ENCODE measurements around the gene SNX25. TPM values are rescaled to one million over a fixed set of nuclear protein-coding genes. Genes with fewer than 3 reads are reported as not detected.
"Not testable (repeated sequence)": the region's sequence is repeated elsewhere in the genome, so short reads cannot be mapped to it uniquely, and the experiment has no call there.

SNX25 gene
- total RNA-seq, 1 donor from 2014 or later, result 13.9 TPM

DNA sequence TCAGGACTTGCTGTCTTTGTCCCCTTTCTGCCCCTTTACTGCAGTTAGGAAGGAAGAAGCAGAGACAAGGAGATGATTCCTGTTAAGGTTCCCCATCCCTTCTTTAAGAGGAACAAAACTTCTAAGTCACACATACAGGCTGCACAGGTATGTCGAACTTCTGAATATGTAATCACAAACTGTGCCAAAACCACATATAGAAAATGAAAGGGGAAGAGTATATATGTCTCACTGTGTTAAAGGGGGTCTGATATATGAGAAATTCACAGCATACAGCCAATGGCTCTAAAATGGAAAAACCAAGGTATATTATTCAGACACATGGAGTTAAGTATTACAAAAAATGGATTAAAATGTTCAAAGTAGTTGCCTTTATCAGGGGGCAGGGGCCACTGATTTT lies 17.3 kb upstream of the SNX25 start:
- peaks cover 5% of the 10 kb centered on the region for H3K4me1 Mint-ChIP-seq (ENCODE audit: low read depth)
- TF ChIP-seq, protein P1, sequence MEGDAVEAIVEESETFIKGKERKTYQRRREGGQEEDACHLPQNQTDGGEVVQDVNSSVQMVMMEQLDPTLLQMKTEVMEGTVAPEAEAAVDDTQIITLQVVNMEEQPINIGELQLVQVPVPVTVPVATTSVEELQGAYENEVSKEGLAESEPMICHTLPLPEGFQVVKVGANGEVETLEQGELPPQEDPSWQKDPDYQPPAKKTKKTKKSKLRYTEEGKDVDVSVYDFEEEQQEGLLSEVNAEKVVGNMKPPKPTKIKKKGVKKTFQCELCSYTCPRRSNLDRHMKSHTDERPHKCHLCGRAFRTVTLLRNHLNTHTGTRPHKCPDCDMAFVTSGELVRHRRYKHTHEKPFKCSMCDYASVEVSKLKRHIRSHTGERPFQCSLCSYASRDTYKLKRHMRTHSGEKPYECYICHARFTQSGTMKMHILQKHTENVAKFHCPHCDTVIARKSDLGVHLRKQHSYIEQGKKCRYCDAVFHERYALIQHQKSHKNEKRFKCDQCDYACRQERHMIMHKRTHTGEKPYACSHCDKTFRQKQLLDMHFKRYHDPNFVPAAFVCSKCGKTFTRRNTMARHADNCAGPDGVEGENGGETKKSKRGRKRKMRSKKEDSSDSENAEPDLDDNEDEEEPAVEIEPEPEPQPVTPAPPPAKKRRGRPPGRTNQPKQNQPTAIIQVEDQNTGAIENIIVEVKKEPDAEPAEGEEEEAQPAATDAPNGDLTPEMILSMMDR (IDR thresholded peaks at IDR 0.05; ENCODE audit: unreplicated experiment), result no peak
- no peaks in the 10 kb centered on the region for H3K27me3 Mint-ChIP-seq
- peaks cover 15% of the 10 kb centered on the region for H3K36me3 Mint-ChIP-seq (ENCODE audit: insufficient read depth)
- H3K9me3 Mint-ChIP-seq (ENCODE audit: low read depth), result no peaks in the 10 kb centered on the region
- no peak overlapping the region for H3K4me3 Mint-ChIP-seq (ENCODE audit: low read depth)
- no peak for DNase-seq (ENCODE audit: low spot score, unreplicated experiment)
- peak overlapping the region; percentile 47 for H3K27ac Mint-ChIP-seq

DNA sequence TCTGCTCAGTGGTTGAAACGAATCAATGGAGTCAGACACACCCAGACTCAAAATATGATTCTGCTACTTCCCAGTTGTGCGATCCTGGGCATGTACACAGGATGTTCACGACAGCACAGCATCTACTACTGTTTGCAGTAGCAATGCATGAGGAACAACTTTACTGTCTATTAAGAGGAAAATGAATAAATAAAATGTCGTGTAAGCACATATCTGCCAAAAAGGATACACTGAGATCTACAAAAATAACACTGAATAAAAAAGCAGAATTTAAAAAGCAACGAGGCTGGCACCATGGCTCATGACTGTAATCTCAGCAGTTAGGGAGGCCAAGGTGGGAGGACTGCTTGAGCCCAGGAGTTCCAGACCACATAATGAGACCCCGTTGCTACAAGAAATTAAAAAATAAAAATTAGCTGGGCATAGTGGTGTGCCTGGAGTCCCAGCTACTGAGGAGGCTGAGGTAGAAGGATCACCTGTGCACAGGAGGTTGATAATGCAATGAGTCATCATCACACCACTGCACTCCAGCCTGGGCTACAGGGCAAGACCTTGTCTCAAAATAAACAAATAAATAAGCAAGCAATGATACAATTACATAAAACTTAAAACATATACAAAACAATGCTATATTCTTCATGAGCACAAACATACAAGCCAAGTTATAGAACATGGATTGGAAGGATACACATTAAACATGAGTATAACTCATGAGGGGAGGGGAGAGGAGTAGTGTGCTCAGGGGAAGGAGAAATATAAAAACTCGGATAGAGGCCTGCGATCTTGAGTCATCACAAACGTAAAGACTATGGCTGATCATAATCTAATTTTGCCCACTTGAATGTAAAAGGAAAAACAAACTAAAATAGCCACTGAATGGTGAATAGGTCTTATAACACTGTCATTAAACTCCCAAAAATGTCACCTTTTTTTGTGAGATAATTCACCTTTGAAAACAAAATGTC lies 14.2 kb upstream of the SNX25 start:
- no peak overlapping the region for H3K27ac Mint-ChIP-seq
- no peaks in the 10 kb centered on the region for H3K9me3 Mint-ChIP-seq (ENCODE audit: low read depth)
- TF ChIP-seq, protein P1 (IDR thresholded peaks at IDR 0.05; ENCODE audit: unreplicated experiment), result no peak
- H3K4me3 Mint-ChIP-seq (ENCODE audit: low read depth), result no peak overlapping the region
- no peaks in the 10 kb centered on the region for H3K27me3 Mint-ChIP-seq
- no peak for DNase-seq (ENCODE audit: low spot score, unreplicated experiment)
- peaks cover 3% of the 10 kb centered on the region for H3K4me1 Mint-ChIP-seq (ENCODE audit: low read depth)
- peaks cover 12% of the 10 kb centered on the region for H3K36me3 Mint-ChIP-seq (ENCODE audit: insufficient read depth)

DNA sequence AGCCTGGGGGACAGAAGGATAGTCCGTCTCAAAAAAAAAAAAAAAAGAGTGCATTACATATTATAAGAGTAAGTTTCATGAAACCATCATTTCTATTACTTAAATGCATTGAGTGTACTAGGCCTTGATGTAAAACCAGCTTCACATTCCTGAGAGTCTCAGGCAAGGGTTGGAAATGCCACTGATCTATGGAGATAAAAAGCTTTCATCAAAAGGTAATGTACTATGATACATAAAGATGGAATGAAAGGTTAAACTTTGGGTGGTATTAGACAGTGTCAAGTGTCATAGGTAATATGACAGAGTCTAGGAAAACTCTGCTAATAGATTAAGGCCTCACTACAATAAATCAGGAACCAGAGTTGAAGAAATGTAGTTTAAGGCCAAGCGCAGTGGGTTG lies 13.0 kb upstream of the SNX25 start:
- TF ChIP-seq, protein P1 (IDR thresholded peaks at IDR 0.05; ENCODE audit: unreplicated experiment), result no peak
- H3K4me3 Mint-ChIP-seq (ENCODE audit: low read depth), result no peak overlapping the region
- no peak for DNase-seq (ENCODE audit: low spot score, unreplicated experiment)
- peaks cover 10% of the 10 kb centered on the region for H3K4me1 Mint-ChIP-seq (ENCODE audit: low read depth)
- peaks cover 7% of the 10 kb centered on the region for H3K36me3 Mint-ChIP-seq (ENCODE audit: insufficient read depth)
- no peaks in the 10 kb centered on the region for H3K27me3 Mint-ChIP-seq
- no peak overlapping the region for H3K27ac Mint-ChIP-seq
- H3K9me3 Mint-ChIP-seq (ENCODE audit: low read depth), result no peaks in the 10 kb centered on the region

DNA sequence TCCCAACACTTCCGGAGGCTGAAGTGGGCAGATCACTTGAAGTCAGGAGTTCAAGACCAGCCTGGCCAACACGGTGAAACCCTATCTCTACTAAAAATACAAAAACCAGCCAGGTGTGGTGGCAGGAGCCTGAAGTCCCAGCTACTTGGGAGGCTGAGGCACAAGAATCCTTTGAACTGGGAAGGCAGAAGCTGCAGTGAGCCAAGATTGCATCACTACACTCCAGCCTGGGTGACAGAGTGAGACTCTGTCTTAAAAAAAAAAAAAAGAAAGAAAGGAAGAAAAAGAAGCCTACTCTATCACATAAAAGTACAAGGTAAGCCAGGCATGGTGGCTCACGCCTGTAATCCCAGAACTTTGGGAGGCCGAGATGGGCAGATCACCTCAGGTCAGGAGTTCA lies 11.2 kb upstream of the SNX25 start:
- not testable (repeated sequence) for H3K4me3 Mint-ChIP-seq (ENCODE audit: low read depth); H3K27ac Mint-ChIP-seq; H3K27me3 Mint-ChIP-seq; H3K36me3 Mint-ChIP-seq (ENCODE audit: insufficient read depth); DNase-seq (ENCODE audit: low spot score, unreplicated experiment); H3K9me3 Mint-ChIP-seq (ENCODE audit: low read depth)
- peaks cover 23% of the 10 kb centered on the region for H3K4me1 Mint-ChIP-seq (ENCODE audit: low read depth)

DNA sequence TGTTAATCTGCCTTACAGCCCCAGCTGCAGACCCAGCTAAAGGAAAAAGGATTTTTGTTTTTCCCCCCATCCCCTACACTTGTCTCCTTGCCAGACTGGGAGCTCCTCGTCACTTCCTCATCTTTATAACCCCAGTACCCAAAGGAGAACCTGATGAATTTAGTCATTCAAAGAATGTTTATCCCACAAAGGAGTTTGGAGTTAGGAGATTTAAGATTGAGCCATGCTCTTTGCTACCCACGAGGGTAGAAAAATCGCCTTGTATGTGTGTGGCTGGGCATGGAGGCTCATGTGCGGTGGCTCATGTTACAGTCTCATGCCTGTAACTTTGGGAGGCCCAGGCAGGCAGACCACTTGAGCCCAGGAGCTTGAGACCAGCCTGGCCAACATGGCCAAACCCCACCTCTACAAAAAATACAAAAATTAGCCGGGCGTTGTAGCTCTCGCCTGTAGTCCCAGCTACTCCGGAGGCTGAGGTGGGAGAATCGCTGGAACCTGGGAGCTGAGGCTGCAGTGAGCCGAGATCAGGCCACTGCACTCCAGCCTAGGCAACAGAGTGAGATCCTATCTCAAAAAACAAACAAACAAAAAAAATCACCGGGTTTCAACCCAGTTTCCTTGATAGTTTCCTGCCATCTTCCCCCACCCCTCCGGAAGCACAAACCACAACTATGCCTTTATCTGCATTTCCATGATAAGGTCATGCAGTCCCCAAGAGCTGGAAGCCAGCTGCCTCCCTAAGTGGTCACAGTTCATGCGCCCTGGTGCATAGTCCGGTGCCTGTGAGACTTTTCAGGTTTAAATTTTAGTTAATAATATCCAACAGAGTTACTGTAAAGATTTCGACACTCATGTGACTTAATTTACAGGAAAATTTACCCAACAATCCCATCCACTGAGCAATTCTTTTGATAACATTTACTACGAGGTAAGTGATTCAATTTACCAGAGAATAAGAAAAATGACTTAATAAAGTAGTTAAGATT lies 7.1 kb upstream of the SNX25 start:
- Mint-ChIP-seq H3K27me3 (no peaks in the 10 kb centered on the region), H3K4me3 (ENCODE audit: low read depth) (peak overlapping the region; percentile 87), H3K36me3 (ENCODE audit: insufficient read depth) (peaks cover 4% of the 10 kb centered on the region), H3K4me1 (ENCODE audit: low read depth) (peaks cover 29% of the 10 kb centered on the region), H3K27ac (peak overlapping the region; percentile 82), H3K9me3 (ENCODE audit: low read depth) (no peaks in the 10 kb centered on the region)
- TF ChIP-seq, protein P1 (IDR thresholded peaks at IDR 0.05; ENCODE audit: unreplicated experiment), result no peak
- DNase-seq (ENCODE audit: low spot score, unreplicated experiment), result no peak

Data from progenitor cell of endocrine pancreas (in vitro differentiated cells).